HG03097 (cell line): Measurements from ENCODE around the gene PPRC1.

Source experiments
- ATAC-seq: cut with Tn5 transposase; IDR thresholded peaks from one replicate; pipeline ENCODE4 v1.9.1; 2021; ENCODE audit not compliant: unreplicated experiment, low FRiP score

PPRC1 gene

GRCh38 chr10:102116656-102117055, 16.2 kb upstream of the PPRC1 start:
- no peak for ATAC-seq

DNA sequence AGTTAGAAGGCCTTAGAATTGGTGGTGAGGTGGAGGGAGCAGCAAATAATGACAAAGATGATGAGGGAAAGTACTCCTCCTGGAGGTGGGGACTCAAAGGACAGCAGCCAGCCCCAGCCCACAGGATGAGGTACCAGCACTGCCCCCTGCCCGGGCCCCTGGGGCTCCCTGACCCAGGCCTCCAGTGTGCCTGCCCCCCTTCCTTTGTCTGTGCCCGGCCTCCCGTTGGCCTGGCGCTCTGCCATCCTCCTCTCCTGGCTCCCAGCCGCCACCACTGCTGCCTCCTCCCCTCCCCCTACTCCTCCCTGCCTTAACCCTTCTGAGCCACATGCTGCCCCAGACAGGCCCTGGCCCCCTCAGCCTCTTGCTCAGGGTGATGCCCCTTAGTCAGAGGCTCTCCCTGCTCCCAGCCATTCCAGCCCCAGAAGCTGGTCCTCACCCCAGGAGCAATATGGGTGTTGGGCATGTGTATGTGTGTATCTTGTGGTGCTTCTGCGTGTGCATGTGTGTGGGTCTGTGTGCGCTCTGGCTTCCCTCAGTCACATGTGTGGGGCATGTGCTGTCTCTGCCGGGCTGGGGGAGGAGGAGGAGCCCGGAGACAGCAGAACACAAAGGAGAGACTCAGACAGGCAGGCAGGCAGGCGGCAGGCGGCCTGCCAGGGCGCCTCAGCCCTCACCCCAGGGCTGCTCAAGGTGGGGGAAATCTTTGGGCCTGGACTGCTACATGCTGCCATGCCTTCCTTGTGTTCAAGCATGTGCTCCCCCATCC, 15.3 kb upstream of the PPRC1 start:
- no peak for ATAC-seq

DNA sequence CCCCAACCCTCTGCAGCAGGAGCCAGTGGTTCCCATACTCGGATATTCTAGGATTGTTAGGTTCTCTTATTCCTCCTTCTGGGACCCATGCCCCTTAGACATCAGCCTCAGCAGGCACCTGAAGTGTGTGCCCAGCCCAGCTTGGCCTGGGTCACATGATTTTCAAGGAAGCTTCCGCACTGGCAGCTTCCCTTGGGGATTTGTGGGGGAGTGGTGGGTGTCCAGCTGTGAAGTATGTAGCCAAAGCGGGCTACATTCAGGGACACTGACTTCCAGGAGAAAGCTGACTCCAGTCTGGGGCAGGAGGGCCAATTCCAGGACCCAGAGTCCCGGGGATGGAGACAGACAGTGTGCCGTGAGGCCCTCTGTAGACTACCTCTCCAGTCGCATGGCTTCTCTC, 14.0 kb upstream of the PPRC1 start:
- ATAC-seq: no peak

DNA sequence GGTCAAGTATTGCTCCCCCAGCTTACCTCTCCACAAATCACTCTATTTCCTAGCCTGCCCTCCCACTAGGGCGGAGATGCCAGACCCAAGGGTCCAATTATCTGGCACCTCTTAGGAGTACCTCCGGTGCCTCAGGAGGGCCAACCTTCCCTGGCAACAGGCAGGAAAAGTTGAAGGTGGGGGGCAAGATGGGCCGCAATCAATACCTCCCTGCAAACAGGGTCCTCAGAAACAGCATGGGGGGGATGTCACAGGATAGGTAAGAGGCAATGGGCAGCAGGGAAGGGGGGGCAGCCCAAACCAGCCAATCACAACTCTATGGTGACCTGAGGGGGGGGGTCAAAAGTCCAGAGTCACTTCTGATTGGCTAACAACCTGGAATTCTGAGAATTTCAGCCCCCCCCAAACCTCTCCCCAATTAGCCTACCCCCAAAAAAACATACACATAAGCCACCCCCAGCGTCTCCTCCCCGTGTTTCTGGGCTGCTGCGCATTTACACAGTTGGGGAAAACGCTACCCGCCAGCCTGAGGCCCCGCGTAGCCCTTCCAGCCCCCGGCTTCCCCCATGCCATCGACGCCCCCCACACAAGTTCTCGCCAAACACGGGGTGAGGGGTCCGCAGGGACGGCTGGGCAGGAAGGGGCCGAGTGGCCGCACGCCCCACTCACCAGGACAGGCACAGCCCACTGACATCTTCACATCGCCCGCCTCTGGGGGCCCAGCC, 13.3 kb upstream of the PPRC1 start:
- no peak for ATAC-seq

DNA sequence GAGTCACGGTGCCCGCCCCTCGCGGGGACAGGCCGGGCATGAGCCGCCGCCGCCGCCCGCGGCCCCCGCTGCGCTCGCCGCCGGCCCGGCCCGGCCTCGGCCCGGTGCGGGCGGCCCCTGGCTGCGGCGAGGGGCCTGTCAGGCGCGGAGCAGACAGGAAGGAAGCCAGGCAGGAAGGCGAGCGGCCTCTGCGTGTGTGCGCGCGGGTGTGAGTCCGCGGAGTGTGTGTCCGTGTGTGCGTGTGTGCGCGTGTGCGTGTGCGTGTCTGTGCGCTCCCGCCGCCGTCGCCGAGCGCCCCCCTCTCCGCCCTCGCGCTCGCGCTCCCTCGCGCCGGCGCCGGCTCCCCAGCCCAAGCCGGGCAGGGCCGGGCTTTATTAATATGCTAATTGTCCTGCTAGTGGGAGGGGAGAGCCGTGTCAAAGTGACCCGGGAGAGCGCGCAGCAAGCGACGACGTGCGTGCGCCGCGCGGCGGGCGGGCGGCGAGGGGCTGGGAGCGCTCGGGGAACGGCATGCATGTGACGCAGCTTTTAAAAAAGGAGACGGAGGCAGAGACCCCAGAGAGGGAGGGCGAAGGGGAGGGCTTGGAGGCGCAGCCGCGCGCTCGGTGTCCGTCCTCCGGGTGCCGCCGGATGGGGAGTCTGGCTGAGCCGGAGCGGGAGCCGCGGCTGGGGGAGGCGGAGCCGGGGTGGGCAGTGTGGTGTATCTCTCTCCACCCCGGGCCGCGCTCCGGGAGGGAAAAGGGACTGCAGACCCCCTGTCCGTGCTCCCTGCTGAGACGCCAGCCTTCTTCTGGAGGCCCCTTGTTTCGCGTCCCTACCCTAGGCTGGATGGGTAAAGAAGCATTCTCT, 12.5 kb upstream of the PPRC1 start, which contains the start of gene LDB1:
LDB1 (minus strand) TSS at position 227 of the 849 bp plus-strand sequence. CDS start 258 bp downstream, outside the sequence.
- ATAC-seq: no peak

DNA sequence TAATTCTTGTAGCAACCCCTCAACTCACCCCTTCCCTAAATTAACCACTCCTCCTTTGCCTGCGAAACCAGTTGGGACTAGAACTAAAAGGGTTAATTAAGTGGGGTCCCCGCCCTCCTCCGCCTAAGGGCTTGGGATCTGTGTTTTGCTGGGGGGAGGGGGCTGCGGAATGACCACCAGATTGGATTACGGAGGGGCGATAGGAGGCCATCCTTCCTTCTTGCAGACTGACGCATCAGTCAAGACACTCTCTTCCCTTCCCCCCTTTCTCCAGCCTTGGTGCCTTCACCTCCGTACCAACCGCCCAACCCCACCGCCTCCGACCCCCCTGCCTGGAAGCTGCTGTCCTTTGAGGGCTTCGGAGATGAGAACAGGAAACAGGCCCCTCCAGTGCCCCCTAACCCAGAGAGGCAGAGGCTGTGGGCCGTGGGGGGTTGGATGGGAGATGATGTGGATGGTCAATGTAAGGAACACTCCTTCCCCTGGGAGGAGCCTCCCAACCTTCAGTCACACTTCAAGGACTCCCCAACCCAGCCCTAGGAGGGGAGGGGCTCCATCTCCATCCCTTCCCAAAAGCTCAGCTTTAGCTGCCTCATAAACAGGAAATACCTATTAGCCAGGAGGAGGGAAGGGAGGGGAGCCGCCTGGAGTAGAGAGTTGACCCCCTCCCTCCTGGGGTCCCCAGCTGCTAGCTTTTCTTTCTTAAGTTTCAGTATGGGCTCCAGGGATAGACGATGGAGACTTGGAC, 11.7 kb upstream of the PPRC1 start:
- no peak for ATAC-seq

DNA sequence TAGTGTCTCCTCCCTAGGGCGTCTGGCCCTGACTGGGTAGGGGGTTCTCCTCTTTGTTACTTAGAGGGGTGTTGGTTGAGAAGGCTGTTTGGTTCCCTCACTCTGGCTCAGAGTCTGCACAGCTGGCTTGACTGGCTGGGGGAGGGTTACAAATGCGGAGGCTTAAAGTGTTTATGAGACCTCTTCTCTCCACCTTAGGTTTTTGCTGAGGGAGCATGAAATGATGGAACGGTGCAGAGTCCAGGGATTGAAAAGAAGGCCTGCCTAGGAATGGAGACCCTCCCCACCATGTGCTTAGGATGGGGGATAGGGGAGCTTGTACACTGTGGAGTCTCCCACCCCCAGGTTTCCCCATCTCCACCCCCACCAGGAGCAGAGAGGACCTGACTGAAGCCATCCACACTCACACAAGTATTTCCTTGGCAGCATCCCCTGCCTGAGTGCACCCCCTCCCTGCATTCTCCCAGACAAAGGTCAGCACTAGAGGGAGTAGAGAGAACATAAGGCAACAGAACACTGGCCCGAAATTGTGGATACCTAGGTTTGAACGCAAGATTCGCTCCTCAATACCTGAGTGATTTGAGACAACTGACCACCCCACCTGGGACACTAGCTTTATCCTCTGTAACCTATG, 11.0 kb upstream of the PPRC1 start:
- ATAC-seq: no peak

- no peak for ATAC-seq
Observed at GRCh38 chr10:102122450-102122849, 10.4 kb upstream of the PPRC1 start.

DNA sequence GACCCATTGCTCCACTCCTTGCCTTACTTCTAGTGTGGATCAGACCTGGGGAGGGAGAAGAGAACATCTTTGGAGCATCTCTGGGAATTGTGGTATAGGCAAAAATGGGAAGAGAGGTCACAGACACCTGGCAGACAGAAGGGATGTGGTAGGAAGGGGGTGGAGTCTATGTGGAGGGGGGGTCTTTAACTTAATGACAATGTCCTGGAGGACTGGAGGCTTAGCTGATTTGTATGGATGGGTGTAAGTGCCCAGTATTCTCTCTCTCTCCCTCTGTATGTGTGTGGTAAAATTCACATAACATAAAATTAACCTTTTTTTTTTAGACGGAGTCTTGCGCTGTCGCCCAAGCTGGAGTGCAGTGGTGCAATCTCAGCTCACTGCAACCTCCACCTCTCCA, 9.6 kb upstream of the PPRC1 start:
- ATAC-seq: no peak

DNA sequence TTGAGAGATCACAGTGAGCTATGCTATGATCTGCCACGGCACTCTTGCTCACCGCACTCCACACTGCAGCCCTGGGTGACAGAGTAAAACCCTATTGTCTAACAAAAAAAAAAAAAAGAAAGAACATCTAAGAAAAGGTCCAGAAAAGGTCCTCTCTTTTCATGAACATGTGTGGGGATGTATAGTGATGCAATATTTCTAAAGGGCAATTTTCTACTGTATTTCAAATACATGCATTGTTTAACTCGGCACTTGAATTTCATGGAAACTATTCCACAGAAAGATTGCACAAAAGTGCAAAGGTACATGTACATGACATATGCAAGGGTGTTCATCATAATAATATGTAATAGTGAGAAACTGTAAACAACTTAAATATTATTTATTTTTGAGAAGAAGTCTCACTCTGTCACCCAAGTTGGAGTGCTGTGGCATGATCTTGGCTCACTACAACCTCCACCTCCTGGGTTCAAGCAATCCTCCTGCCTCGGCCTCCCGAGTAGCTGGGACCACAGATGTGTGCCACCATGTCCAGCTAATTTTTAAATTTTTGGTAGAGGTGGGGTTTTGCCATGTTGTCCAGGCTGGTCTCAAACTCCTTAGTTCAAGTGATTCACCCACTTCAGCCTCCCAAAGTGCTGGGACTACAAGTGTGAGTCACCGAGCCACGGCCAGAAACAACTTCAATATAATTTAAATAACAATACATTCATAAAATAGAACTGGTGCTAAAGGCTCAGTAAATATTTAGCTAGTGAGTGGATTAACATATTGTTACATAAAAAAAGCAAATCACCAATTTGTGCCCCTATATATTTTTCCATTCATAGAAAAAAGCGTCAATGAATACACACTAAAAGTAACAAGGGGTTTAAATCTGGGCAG, 1.3 kb upstream of the PPRC1 start:
- ATAC-seq: no peak

GRCh38 chr10:102132193-102132562, 662 bp upstream of the PPRC1 start:
- ATAC-seq: no peak

- no peak for ATAC-seq
Observed at GRCh38 chr10:102133373-102134195, 744 bp downstream of the PPRC1 start.

DNA sequence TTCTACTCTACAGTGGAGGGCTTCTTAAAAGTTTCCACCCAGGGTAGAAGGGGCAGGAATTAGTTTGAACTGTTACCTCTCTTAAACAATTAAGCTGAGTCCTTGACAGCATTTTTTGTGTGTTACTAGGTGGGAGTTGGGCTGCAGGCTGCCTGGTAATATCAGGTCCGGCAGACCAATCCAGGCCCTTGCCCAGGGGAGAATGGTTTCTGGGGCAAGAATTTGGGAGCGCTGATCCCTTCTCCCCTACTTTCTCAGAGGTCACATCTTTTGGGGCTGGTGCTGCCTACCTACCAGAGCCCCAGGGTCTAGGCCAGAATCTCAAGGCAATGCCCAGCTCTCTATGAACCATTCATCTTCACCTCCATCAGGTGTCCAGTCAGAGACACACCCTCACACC, 1.6 kb downstream of the PPRC1 start:
- no peak for ATAC-seq

DNA sequence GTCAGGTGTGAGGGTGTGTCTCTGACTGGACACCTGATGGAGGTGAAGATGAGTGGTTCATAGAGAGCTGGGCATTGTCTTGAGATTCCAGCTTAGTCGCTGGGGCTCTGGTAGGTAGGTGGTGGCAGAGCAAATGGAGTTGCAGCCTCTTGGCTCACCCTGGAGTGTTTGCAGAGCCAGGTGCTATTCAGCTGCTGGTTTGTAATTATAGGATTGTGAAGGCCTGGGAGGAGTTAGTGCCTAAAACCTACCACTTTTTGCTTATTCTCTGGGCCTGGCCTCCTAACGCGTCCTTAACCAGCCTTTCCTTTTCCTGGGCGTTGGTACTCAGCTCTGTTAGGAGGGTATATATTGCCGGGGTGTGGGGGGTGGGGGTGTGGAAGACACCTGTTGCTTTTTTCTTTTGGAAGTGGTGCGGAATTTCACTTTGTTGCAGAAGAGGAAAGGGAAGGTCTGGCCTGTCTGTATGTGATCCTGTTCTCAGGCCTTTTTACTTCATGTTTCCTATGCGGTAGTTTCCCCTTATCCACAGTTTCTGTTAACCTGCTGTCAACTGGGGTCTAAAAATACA, 3.2 kb downstream of the PPRC1 start:
- no peak for ATAC-seq

DNA sequence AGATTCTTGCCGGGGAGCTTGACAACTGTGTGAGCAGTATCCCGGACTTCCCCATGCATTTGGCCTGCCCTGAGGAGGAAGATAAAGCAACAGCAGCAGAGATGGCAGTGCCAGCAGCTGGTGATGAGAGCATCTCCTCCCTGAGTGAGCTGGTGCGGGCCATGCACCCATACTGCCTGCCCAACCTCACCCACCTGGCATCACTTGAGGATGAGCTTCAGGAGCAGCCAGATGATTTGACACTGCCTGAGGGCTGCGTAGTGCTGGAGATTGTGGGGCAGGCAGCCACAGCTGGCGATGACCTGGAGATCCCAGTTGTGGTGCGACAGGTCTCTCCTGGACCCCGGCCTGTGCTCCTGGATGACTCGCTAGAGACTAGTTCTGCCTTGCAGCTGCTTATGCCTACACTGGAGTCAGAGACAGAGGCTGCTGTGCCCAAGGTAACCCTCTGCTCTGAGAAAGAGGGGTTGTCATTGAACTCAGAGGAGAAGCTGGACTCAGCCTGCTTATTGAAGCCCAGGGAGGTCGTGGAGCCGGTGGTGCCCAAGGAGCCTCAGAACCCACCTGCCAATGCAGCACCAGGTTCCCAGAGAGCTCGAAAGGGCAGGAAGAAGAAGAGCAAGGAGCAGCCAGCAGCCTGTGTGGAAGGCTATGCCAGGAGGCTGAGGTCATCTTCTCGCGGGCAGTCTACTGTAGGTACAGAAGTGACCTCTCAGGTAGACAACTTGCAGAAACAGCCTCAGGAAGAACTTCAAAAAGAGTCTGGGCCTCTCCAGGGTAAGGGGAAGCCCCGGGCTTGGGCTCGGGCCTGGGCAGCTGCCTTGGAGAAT, 6.7 kb downstream of the PPRC1 start:
- no peak for ATAC-seq

DNA sequence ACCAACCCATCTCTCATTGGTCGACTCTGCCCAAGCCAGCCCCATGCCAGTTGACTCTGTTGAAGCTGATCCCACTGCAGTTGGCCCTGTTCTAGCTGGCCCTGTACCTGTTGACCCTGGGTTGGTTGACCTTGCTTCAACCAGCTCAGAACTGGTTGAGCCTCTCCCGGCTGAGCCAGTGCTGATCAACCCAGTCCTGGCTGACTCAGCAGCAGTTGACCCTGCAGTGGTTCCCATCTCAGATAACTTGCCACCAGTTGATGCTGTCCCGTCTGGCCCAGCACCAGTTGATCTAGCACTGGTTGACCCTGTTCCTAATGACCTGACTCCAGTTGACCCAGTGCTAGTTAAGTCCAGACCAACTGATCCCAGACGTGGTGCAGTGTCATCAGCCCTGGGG, 7.4 kb downstream of the PPRC1 start:
- no peak for ATAC-seq

- no peak for ATAC-seq
Observed at GRCh38 chr10:102140913-102141540, 8.2 kb downstream of the PPRC1 start.
